Occipital lobe (tissue), 2 donors: ENCODE data around the gene ARHGEF10L. TPM values are rescaled to one million over a fixed set of nuclear protein-coding genes. Genes with fewer than 3 reads are reported as not detected.
A peak's percentile ranks its signal among the peaks of the same experiment; 100 is the strongest.
"Not testable (repeated sequence)": the region's sequence is repeated elsewhere in the genome, so short reads cannot be mapped to it uniquely, and the experiment has no call there.

Experiments used
- DNase-seq: peaks from one replicate; lab custom pipeline; 2025; lab: John Stamatoyannopoulos, UW
- total RNA-seq: library from RNA; depleted of rRNA; stranded (reverse); fragments of >200 nt; gene quantifications from one replicate; pipeline ENCODE4 v1.2.3, GENCODE V29; 2014

The ARHGEF10L gene
- total RNA-seq = 22.3 TPM

- no peak for DNase-seq
Measured at GRCh38 chr1:17539477-17540254, at the start of gene ARHGEF10L. Gene ARHGEF10L (plus strand): TSS chr1:17539698. CDS start chr1:17580596, 40,898 bp downstream.

- not testable (repeated sequence) for DNase-seq
Measured at GRCh38 chr1:17489768-17490417, 49.6 kb upstream of the ARHGEF10L start.

GRCh38 chr1:17490667-17491066 lies 48.8 kb upstream of the ARHGEF10L start:
- not testable (repeated sequence) for DNase-seq

GRCh38 chr1:17494114-17494729 lies 45.3 kb upstream of the ARHGEF10L start:
- DNase-seq = peak; percentile 3

- DNase-seq = no peak
Measured at GRCh38 chr1:17496419-17496818, 43.1 kb upstream of the ARHGEF10L start.

GRCh38 chr1:17498214-17498613 lies 41.3 kb upstream of the ARHGEF10L start:
- DNase-seq = no peak

GRCh38 chr1:17502326-17502778 lies 37.1 kb upstream of the ARHGEF10L start:
- peak; percentile 47 for DNase-seq

- DNase-seq = no peak
Measured at GRCh38 chr1:17503146-17503545, 36.4 kb upstream of the ARHGEF10L start.

GRCh38 chr1:17507200-17507599 lies 32.3 kb upstream of the ARHGEF10L start:
- not testable (repeated sequence) for DNase-seq

GRCh38 chr1:17507915-17508314 lies 31.6 kb upstream of the ARHGEF10L start:
- DNase-seq = no peak

- no peak for DNase-seq
Measured at GRCh38 chr1:17509363-17509762, 30.1 kb upstream of the ARHGEF10L start.

GRCh38 chr1:17510138-17510537 lies 29.4 kb upstream of the ARHGEF10L start:
- no peak for DNase-seq

GRCh38 chr1:17511188-17511587 lies 28.3 kb upstream of the ARHGEF10L start:
- no peak for DNase-seq

- no peak for DNase-seq
Measured at GRCh38 chr1:17513131-17513530, 26.4 kb upstream of the ARHGEF10L start.

- DNase-seq = no peak
Measured at GRCh38 chr1:17514776-17515175, 24.7 kb upstream of the ARHGEF10L start.

GRCh38 chr1:17515902-17516301 lies 23.6 kb upstream of the ARHGEF10L start:
- no peak for DNase-seq

GRCh38 chr1:17516303-17517214 lies 22.9 kb upstream of the ARHGEF10L start:
- no peak for DNase-seq

- no peak for DNase-seq
Measured at GRCh38 chr1:17520041-17520440, 19.5 kb upstream of the ARHGEF10L start.

GRCh38 chr1:17520473-17521319 lies 18.8 kb upstream of the ARHGEF10L start:
- no peak for DNase-seq

- no peak for DNase-seq
Measured at GRCh38 chr1:17521946-17522612, 17.4 kb upstream of the ARHGEF10L start.
